Measurements from ENCODE around the gene SPSB2.

GRCh38 chr12:6894321-6894720 is 21.2 kb upstream of the SPSB2 start:
- TF ChIP-seq EZH2 (IDR thresholded peaks at IDR 0.05; ENCODE audit: borderline replicate concordance, low read depth, low read length, poor library complexity, severe bottlenecking) (no peak), CTCF (conservative IDR thresholded peaks at IDR 0.05; ENCODE audit: low read depth, low read length) (no peak)
